HG02852 (cell line): ENCODE results near the gene PLK4.

Experiments used
- ATAC-seq: cut with Tn5 transposase; IDR thresholded peaks from one replicate; pipeline ENCODE4 v1.9.1; 2021; ENCODE audit warnings: mild to moderate bottlenecking, moderate library complexity; ENCODE audit not compliant: unreplicated experiment

The PLK4 gene

DNA sequence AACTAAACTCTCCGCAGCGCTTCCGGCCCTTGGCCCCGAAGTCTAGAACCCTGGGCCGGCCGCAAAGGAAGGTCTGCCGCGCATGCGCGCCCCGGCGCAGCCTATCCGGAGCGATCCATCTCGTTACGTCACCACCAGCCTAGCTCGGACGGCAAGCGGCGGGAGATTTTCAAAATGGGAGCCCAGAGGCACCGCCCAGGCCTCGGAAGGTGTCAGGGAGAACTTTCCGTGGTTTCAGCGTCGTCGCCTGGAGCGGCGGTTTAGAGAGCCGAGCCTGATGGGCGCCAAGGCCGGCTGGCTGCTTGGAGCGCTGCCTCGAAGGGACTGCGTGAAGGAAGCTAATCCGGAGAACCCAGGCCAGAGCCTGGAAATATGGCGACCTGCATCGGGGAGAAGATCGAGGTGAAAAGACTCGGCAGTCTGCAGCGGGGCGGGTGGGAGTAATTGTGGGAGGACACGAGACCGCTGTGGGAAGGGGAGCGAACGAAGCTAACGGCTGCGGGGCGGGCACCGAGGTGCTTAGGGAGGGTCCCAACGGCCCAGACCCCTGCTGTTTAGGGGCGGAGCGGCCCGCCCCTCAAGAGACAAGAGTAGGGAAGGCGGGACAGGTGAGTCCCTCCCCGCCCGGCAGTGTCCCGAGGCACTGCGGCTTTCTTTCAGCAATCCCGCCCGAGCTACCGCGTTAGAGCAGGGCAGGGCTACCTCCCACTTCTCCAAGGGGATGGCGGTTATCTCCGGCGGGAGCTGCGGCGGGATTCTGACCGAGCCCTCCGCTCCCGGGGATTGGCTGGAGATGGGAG is at the start of gene PLK4:
Gene PLK4, plus strand, starts transcription at position 131 of the 800 bp plus-strand sequence. Its CDS starts 242 bp downstream, at position 373.
- peak; percentile 85 for ATAC-seq

GRCh38 chr4:127832585-127832984 is 48.1 kb upstream of the PLK4 start:
- ATAC-seq = peak; percentile 71

GRCh38 chr4:127843704-127844600 is 36.7 kb upstream of the PLK4 start:
- ATAC-seq = no peak

DNA sequence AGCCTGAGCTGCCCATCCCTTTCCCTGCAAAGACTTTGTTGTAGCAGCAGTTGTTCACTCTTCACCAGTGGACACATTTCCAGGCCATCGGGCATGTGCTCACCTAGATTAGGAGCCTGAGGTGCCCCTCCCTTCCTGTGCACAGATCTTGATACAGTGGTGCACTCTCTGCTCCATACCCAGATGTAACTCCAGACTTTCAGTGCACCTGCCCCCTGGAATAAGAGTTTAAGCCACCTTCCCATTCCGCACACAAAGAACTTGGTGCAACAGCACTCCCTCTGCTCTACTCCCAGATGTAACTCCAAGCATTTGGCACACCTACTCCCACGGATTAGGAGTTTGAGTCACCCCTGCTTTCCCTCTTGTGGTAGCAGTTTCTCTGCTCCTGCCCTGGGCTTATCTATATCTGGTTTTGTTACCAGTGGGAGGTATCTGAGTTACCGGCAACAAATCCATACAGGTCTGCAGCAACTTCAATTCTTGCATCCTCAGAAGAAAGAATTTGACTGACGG is 36.0 kb upstream of the PLK4 start:
- no peak for ATAC-seq

DNA sequence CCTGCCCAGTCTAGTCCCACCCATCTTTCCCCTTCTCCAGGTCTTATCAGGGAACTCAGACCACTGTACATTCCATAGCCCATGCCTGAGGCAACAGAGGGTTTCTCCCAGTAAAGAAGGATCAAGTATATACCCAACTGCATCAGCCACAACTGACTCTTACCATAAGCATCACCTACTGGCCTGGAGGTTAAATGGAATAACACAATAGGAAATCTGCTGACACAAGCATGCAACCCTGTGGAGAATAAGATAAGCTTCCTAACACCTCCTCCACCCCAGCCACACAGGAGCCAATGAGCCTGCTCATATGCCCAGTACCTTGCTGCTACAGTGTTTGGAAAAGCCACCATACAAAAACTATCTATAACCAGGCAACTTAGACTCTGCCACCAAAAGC is 34.6 kb upstream of the PLK4 start:
- ATAC-seq = no peak

GRCh38 chr4:127846765-127847164 is 33.9 kb upstream of the PLK4 start:
- ATAC-seq = no peak

DNA sequence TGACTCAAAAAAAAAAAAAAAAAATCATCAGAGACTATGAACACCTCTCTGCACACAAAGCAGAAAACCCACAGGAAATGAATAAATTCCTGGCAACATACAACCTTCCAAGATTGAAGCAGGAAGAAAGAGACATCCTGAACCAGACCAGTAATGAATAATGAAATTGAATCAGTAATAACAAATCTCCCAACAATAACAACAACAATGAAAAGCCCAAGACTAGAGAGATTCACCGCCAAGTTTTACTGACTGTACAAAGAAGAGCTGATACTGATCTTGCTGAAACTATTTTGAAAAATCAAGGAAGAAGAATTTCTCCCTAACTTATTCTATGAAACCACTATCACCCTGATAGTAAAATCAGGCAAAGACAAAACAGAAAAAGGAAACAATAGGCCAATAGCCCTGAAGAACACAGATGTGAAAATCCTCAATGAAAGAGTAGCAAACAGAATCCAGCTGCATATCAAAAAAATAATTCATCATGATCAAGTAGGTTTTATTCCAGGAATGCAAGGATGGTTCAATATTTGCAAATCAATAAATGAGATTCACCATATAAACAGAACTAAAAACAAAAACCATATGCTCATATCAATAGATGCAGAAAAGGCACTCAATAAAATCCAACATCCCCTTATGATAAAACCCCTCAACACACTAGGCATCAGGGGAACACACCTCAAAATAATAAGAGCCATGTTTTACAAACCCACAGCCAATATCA is 31.0 kb upstream of the PLK4 start:
- ATAC-seq = no peak

GRCh38 chr4:127852661-127853060 is 28.0 kb upstream of the PLK4 start:
- no peak for ATAC-seq

GRCh38 chr4:127856196-127856812 is 24.4 kb upstream of the PLK4 start:
- peak; percentile 35 for ATAC-seq

GRCh38 chr4:127856813-127857447 is 23.8 kb upstream of the PLK4 start:
- peak; percentile 90 for ATAC-seq

DNA sequence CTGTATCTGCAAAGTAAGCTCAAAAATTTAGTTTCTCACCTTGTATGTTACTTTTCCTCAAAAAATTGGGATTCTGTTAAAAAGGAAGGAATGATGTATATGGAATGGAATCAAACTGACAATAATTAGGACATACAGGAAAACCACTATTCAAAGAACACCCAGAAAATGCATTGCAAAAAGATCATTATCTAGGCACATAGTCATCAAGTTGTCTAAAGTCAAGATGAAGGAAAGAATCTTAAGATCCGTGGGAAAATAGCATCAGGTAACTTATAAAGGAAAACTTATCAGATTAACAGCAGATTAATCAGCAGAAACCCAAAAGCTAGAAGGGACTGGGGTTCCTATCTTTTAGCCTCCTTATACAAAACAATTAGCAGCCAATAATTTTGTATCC is 23.1 kb upstream of the PLK4 start:
- no peak for ATAC-seq

- ATAC-seq = no peak
These were observed 12.5 kb upstream of the PLK4 start for GRCh38 chr4:127868196-127868595.

GRCh38 chr4:127870281-127870680 is 10.4 kb upstream of the PLK4 start:
- no peak for ATAC-seq

DNA sequence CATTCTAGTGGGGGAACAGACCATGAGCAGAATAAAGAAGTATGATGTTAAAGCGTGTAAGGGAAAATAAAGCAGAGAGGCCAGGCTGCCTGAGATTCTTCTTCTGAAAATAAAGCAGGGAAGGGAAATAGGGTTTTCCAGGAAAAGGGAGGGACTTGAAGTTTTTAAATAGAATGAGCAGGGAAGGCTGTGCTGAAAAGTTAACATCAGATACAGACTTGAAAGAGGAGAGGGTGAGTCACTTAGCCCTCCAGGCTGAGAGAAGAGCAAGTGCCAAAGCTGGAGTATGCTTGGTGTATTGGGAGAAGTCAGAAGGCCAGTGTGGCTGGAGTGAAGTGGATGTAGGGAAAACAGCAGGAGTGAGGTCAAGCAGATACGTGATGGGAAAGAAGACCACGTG is 10.0 kb upstream of the PLK4 start:
- ATAC-seq = no peak

- no peak for ATAC-seq
These were observed 4.9 kb upstream of the PLK4 start for GRCh38 chr4:127875791-127876190.

DNA sequence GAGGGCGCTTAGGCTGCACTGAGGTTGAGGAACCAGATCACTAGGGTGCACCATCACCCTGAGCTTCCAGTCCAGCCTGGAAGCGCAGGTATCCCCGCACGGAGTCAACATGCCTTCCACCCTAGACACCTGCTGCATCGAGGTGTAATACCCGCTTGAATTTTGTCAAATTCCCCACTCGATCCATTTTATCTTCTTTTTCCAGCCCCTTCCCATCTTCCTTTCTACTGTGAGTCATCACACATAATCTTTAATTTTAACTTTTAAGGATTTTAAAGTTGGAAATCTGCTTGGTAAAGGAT is 821 bp downstream of the PLK4 start:
- ATAC-seq = peak; percentile 44

GRCh38 chr4:127888559-127888958 is 7.9 kb downstream of the PLK4 start:
- ATAC-seq = no peak

DNA sequence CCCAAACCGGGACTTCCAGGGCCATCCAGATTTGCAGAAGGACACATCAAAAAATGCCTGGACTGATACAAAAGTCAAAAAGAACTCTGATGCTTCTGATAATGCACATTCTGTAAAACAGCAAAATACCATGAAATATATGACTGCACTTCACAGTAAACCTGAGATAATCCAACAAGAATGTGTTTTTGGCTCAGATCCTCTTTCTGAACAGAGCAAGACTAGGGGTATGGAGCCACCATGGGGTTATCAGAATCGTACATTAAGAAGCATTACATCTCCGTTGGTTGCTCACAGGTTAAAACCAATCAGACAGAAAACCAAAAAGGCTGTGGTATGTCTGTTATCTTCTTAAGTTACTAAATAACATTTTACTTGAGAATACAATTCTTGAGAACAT is 9.2 kb downstream of the PLK4 start:
- ATAC-seq = no peak

- no peak for ATAC-seq
These were observed 15.4 kb downstream of the PLK4 start for GRCh38 chr4:127896069-127896468.

DNA sequence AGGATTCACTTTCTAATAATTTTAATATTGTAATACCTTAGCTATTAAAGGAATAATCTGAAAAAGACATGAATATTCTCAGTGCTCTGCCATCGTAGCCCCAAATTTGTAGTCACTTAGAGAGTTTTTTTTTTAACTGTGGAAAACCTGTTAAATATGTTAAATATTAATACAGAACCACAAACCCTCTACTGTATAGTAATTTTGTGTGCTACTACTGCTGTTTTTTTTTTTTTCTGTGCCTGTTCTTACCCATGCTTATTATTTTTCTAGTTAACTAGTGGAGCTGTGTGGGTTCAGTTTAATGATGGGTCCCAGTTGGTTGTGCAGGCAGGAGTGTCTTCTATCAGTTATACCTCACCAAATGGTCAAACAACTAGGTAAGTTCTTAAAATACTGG is 15.8 kb downstream of the PLK4 start:
- no peak for ATAC-seq
